Measurements from ENCODE around the gene NGDN. TPM values are rescaled to one million over a fixed set of nuclear protein-coding genes. Genes with fewer than 3 reads are reported as not detected.

The NGDN gene, protein sequence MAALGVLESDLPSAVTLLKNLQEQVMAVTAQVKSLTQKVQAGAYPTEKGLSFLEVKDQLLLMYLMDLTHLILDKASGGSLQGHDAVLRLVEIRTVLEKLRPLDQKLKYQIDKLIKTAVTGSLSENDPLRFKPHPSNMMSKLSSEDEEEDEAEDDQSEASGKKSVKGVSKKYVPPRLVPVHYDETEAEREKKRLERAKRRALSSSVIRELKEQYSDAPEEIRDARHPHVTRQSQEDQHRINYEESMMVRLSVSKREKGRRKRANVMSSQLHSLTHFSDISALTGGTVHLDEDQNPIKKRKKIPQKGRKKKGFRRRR
- total RNA-seq, result 28.5 and 31.1 TPM in 2 replicates

DNA sequence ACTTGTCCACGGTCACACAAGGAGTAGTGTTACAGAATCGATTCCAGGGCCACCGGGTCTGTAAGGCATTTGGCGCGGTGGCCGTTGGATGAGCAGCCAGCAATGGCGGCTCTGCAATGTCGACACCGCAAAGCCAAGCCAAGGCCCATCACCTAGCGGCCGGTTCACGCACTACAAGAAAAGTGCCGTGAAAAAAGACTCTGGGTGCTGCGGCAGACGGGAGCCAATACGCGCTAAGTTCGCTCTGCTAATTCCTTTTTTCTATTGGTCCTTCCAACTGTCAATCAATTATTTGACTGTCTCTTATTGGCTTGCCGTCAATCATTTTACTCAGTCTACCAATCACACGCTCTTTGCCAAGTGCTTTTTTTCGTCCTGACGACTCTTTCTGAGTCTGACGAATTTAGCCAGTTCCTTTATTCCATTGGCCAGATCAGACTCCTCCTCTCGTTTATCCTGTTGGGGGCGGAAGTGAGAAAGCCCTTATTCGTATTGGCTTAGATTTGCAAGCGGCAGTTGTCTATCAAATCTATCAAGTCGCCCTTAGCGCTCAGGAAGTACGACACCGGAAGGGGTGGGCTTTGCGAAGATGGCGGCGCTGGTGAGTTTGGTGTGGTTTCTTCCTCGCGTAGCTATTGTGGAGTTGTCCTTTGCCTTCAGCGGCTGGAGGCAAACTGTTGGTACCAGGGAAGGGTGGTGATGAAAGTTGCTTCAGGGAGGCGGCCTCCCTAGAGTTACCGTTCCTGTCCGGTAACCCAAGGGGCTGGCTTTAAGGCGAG is at the start of gene NGDN:
Gene NGDN, plus strand, starts transcription at position 577 of the 779 bp plus-strand sequence. Its CDS starts 13 bp downstream, at position 590.

GRCh38 chr14:23435543-23436326 is 33.8 kb upstream of the NGDN start, which contains the start of gene MYH7:
MYH7 (minus strand) TSS chr14:23435660; CDS start chr14:23433732, 1,928 bp downstream.

Other genes with a start within 250 kb of the NGDN start
- gene RNF212B, start 231.8 kb upstream of the NGDN start, total RNA-seq, result not detected in 2 replicates
- gene HOMEZ, start 183.6 kb upstream of the NGDN start, total RNA-seq, result 4.2 and 6.4 TPM in 2 replicates
- gene PPP1R3E, start 166.8 kb upstream of the NGDN start, total RNA-seq, result 3.9 and 5.0 TPM in 2 replicates
- gene BCL2L2, start 162.9 kb upstream of the NGDN start, total RNA-seq, result 31.4 and 31.5 TPM in 2 replicates
- 59.7 and 77.2 TPM in 2 replicates for gene PABPN1, start 148.2 kb upstream of the NGDN start, total RNA-seq
- gene SLC22A17, start 116.8 kb upstream of the NGDN start, total RNA-seq, result 31.1 and 46.3 TPM in 2 replicates
- gene EFS, start 104.5 kb upstream of the NGDN start, total RNA-seq, result 4.7 and 15.0 TPM in 2 replicates
- not detected in 2 replicates for gene IL25, start 96.9 kb upstream of the NGDN start, total RNA-seq
- 0.17 and 0.65 TPM in 2 replicates for gene CMTM5, start 92.7 kb upstream of the NGDN start, total RNA-seq
- gene MYH6, start 61.4 kb upstream of the NGDN start, total RNA-seq, result not detected in 2 replicates
- not detected in 2 replicates for gene MYH7, start 34.0 kb upstream of the NGDN start, total RNA-seq
- 0.52 and 0.83 TPM in 2 replicates for gene ZFHX2, start 82.1 kb downstream of the NGDN start, total RNA-seq
- gene THTPA, start 86.6 kb downstream of the NGDN start, total RNA-seq, result 25.5 and 26.2 TPM in 2 replicates
- gene AP1G2, start 98.1 kb downstream of the NGDN start, total RNA-seq, result 10.2 and 10.6 TPM in 2 replicates
- gene JPH4, start 109.1 kb downstream of the NGDN start, total RNA-seq, result not detected in 2 replicates
- gene DHRS2, start 166.7 kb downstream of the NGDN start, total RNA-seq, result not detected in 2 replicates